CD4-positive, alpha-beta T cell treated with Interleukin-6 at 100 ng/mL for 8 hours (primary cell): ENCODE measurements around the gene TCEA2.
A peak's percentile ranks its signal among the peaks of the same experiment; 100 is the strongest.
"Not testable (repeated sequence)": the region's sequence is repeated elsewhere in the genome, so short reads cannot be mapped to it uniquely, and the experiment has no call there.

ENCODE experiments used
- DNase-seq: peaks from one replicate; pipeline ENCODE4 v3.0.0-alpha.2; 2020; ENCODE audit warnings: mixed read lengths, low spot score

TCEA2 gene

GRCh38 chr20:64077876-64078551 lies 15.0 kb downstream of the TCEA2 start:
- DNase-seq = peak; percentile 75

- no peak for DNase-seq
Measured at GRCh38 chr20:64078934-64079272, 15.9 kb downstream of the TCEA2 start.

DNA sequence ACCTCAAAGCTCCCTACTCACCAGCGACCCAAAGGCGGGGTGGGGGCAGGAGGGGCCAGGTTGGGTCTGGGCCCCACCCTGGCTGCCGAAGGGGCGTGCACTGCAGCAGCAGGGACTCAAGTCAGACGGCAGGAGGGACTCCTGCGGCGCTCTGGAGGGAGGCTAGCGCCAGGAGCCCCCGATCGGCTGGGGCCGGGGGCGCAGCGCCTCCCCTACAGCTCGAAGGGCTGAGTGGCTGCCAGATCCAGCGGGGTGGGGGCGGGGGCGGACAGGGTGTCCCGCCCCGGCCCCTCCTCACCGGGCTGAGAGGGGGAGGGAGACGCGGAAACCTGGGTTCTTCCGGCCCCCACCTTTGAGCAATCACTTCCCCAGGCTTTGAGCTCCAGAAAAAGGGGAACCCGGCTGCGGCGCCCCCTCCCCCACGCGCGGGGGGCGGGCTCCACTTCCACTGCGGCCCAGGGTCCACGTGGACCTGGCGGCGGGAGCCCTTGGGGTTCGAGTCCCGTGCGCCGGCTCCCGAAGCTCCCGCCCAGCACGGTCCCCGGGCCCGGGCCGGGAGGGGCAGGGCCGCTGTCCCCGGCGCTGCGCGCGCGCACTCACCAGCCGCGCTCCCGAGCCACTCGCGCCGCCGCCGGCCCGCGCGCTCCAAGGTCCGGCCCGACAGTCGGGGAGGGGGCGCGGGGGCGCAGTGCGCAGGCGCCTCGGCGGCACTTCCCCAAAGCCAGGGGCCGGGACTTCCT lies 16.4 kb downstream of the TCEA2 start, which contains the start of gene RGS19:
TSS of gene RGS19 (minus strand) at position 246 of the 740 bp plus-strand sequence. CDS start 2,632 bp downstream, outside the sequence.
- DNase-seq = peak; percentile 80

- DNase-seq = no peak
Measured at GRCh38 chr20:64080013-64080812, 17.2 kb downstream of the TCEA2 start, which contains the start of gene OPRL1. Gene OPRL1 (plus strand): TSS chr20:64080082. CDS start chr20:64092721, 12,639 bp downstream.

DNA sequence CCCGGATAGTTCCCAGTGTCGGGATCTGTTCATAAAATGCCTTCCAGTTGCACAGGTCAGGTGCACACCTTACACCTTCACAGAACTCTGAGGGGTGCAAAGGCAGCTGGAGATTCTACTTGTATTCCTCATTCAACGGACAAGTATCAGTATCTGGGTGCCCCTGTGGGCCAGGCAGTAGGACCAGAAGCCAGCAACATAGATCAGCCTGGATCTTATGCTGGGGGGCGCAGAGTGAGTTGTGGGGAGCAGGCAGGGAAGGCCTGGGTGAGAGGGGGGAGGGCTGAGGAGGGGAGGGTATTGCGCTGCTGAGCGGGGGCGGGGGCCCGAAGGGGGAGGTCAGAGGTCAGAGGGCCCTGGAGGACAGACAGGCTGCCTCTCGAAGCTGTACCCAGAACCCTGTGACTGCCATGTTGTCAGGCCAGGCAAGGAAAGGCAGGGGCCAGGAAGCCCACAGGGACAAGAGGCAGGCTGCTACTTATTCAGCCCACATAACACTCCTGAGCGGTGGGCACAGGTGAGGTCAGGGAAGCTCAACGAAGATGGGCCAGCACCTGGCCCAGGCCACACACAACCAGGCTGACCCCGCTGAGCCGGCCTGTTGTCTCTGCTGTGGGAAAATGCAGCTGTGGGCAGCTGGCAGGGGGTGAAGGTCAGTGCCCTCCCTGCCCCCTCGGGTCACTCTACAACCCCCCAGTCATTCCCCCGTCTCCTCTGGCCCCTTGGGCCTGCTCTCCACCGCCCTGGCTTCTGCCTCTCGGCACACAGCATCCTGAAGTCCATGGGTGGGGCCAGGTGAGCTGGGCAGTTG lies 18.0 kb downstream of the TCEA2 start:
- no peak for DNase-seq

- DNase-seq = no peak
Measured at GRCh38 chr20:64081624-64081964, 18.6 kb downstream of the TCEA2 start.

- no peak for DNase-seq
Measured at GRCh38 chr20:64082126-64082731, 19.2 kb downstream of the TCEA2 start.

- no peak for DNase-seq
Measured at GRCh38 chr20:64082820-64083377, 19.9 kb downstream of the TCEA2 start.

GRCh38 chr20:64083378-64083803 lies 20.4 kb downstream of the TCEA2 start:
- peak; percentile 70 for DNase-seq

GRCh38 chr20:64083804-64084684 lies 21.0 kb downstream of the TCEA2 start, which contains the start of gene LKAAEAR1:
Gene LKAAEAR1 (minus strand): TSS chr20:64084398. CDS start chr20:64084219, 179 bp downstream.
- DNase-seq = no peak

DNA sequence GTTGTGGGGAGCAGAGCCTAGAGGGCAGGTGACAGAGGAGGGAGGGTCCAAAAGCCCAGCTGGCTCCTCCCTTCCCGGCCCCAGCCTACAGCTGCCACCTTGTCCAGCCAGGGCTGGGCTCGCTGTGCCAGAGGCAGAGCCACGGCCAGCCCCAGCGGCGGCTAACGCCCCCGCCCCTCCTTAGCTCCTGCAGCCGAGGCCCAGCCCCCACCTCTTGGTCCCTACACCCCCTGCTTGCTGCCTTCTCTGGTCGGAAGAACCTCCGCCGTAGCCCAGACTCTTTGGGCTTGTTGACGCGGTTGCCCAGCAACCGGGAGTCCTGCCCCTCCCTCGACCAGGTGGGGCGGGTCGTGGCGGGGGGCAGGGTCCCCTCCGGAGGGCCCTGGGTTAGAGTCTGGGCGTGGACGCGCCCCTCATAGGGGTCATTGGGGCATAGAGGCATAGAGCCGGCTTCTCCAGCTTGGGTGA lies 21.7 kb downstream of the TCEA2 start:
- DNase-seq = no peak

GRCh38 chr20:64086801-64087200 lies 23.8 kb downstream of the TCEA2 start:
- no peak for DNase-seq

DNA sequence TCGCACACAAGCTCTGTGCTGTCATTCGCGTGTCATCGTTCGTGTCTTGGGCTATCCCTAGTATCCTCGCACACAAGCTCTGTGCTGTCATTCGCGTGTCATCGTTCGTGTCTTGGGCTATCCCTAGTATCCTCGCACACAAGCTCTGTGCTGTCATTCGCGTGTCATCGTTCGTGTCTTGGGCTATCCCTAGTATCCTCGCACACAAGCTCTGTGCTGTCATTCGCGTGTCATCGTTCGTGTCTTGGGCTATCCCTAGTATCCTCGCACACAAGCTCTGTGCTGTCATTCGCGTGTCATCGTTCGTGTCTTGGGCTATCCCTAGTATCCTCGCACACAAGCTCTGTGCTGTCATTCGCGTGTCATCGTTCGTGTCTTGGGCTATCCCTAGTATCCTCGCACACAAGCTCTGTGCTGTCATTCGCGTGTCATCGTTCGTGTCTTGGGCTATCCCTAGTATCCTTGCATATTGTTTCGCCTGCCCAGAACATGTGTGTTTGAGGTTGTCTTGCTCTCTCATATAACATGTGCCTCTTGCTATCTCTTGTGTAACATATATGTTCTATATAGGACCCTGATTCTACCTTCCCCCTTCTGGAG lies 24.3 kb downstream of the TCEA2 start:
- not testable (repeated sequence) for DNase-seq

DNA sequence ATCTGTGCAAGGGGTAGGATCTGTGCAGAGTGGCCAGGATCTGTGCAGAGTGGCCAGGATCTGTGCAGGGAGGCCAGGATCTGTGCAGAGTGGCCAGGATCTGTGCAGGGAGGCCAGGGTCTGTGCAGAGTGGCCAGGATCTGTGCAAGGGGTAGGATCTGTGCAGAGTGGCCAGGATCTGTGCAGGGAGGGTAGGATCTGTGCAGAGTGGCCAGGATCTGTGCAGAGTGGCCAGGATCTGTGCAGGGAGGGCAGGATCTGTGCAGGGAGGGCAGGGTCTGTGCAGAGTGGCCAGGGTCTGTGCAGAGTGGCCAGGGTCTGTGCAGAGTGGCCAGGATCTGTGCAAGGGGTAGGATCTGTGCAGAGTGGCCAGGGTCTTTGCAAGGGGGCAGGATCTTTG lies 25.6 kb downstream of the TCEA2 start:
- DNase-seq = not testable (repeated sequence)

DNA sequence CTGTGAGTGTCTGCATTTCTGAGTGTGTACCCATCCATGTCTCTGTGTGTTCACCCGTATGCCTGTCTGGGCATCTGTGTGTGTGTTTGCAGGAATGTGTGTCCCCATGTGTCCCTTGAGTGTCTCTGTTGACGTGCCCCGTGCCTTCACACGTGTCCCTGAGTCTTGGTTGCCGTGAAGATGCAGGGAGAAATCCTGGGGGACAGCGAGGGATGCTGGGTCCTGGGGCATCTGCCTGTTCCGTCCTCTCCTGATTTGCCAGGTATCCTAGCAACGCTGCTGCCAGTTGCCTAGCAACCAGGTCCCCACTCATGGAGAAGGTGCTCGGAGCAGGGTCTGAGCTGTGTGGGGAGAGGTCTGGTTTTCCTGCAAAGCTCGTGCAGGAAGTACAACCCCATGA lies 27.2 kb downstream of the TCEA2 start:
- no peak for DNase-seq

DNA sequence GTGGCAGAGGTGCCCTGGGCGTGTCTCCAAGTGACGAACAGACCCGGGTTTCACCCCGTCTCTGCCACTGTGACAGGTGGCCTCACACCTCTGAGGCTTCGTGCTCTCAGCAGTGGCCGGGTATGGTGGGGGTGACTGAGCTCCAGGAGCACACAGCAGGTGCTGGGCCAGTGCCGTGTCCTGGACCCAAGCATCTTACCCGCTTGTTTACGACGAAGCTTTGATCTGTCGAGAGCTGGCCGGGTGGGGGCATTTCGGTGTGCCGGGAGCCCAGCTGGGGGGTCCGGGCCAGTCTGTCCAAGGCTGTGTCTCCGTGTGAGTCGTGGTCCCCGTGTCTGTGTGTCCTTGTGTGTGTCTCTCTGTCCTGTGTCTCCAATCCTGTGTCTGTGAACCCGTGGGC lies 28.3 kb downstream of the TCEA2 start:
- no peak for DNase-seq

DNA sequence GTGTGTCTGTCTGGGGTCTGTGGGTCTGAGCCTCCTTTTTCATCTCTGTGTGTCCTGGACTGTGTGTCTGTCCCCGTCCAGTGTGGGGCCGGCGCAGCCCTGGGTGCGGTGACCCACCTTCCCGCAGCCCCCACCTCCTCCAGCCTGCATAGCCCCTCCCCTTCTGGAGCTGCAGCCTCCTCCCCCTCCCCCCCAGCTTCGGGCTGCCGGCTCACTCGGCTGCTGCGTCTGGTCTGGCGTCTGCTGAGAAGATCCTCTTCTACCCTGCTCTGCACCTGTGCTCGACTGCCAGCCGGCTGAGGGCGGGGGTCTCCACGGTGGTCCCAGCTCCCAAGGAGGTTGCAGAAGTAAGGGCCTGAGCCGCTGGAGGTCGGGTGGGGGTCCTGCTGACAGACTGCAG lies 28.8 kb downstream of the TCEA2 start:
- no peak for DNase-seq

DNA sequence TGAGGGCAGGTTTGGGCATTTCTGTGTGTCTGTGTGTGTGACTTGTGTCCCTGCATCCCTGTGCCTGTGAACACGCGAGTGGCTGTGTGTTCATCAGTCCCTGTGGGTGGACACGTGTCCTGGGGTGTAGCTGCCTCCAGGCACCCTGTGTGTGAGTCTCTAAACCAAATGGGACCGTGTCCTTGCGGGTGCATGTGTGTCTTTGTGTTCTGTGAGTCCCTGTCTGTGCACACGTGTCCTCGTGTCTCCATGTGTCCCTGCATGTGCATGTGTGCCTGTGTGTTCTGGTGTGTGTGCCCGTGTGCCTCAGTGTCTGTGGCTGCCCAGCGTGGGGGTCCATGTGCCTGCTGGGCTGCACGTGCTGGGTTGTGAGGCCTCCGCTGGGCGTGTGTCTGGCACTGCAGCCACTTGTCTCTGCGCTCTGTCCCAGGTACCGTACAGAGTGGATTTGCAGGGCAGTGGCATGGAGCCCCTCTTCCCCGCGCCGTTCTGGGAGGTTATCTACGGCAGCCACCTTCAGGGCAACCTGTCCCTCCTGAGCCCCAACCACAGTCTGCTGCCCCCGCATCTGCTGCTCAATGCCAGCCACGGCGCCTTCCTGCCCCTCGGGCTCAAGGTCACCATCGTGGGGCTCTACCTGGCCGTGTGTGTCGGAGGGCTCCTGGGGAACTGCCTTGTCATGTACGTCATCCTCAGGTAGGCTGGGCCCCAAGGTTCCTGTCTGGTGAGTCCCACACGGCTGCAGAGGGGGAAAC lies 29.4 kb downstream of the TCEA2 start:
- no peak for DNase-seq
